GM13976 (cell line): ENCODE measurements around the gene SPECC1.
"Not testable (repeated sequence)": the region's sequence is repeated elsewhere in the genome, so short reads cannot be mapped to it uniquely, and the experiment has no call there.

Experiments used
- DNase-seq: peaks from one replicate; pipeline ENCODE4 v3.0.0; 2012; ENCODE audit warnings: low spot score
- CTCF ChIP-seq: IDR thresholded peaks from 2 replicates; pipeline ENCODE4 v1.5.1; 2012; ENCODE audit warnings: borderline replicate concordance, mild to moderate bottlenecking; ENCODE audit not compliant: insufficient read depth; ENCODE audit errors: extremely low read depth, missing control alignments, control extremely low read depth
- in situ Hi-C: fragments of 300-500 bp; cut with MboI; formaldehyde crosslinking; loops from one replicate; pipeline ENCODE4 v1.12.0; 2022; ENCODE audit warnings: low sequenced_read_pairs, mixed read lengths, inconsistent platforms; ENCODE audit not compliant: unreplicated experiment

Gene SPECC1

GRCh38 chr17:20103454-20104446 is 94.6 kb downstream of the SPECC1 start:
- no peak for DNase-seq
- in situ Hi-C loops: no loop called here
- TF ChIP-seq CTCF: no peak

DNA sequence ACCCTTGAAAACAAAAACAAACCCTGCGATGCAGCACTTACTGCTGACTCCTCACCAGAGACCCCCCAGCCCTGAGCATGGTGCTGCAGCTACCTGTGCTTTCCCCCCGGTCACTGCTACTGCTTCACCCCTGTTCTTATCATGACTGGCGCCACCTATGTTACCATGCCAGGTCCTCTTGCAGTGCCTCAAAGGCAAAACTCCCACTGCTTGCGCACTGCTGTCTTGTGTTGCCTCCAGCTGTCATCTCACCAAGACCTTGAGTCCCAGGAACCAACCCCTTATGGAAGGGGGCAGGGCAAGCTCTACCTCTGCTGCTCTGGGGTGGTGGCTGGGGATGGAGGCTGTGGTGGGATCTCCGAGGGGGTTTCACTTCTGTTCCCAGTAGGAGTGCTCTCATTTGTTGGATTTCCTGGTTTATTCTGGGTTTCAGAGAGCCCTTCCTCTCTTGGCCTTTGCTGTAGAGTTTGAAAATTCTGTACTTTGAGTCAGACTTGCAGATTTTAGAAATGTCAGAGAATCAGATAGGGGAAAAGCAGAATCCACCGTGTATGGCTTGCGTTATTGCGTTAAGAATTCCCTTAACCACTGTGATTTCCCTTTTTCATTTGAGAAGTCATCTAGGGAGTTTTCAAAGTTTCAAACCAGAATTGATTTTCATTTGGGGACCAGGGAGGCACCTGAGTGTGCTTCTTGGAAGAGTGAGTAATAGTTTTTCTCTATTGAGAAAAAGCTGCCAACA is 96.6 kb downstream of the SPECC1 start:
- no peak for DNase-seq
- in situ Hi-C loops: loop anchor here (5.0 kb wide), 1 partner anchor 113 kb away; no protein-coding TSS in a partner anchor
- no peak for TF ChIP-seq CTCF

GRCh38 chr17:20106446-20106845 is 97.3 kb downstream of the SPECC1 start:
- in situ Hi-C loops: loop anchor here (5.0 kb wide), 1 partner anchor 114 kb away; no protein-coding TSS in a partner anchor
- not testable (repeated sequence) for DNase-seq

- DNase-seq: no peak
- in situ Hi-C loops: loop anchor here (5.0 kb wide), 1 partner anchor 117 kb away; no protein-coding TSS in a partner anchor
- no peak for TF ChIP-seq CTCF
These were observed 99.9 kb downstream of the SPECC1 start for GRCh38 chr17:20109076-20109475.

- no peak for TF ChIP-seq CTCF
- no peak for DNase-seq
- in situ Hi-C loops: loop anchor here (10.0 kb wide), 1 partner anchor 203 kb away; no protein-coding TSS in a partner anchor
These were observed 102.4 kb downstream of the SPECC1 start for GRCh38 chr17:20111538-20111937.

- DNase-seq: no peak
- in situ Hi-C loops: loop anchor here (10.0 kb wide), 1 partner anchor 200 kb away; no protein-coding TSS in a partner anchor
- TF ChIP-seq CTCF: no peak
These were observed 105.3 kb downstream of the SPECC1 start for GRCh38 chr17:20114466-20114865.
